ENCODE results near the gene LSAMP. TPM values are rescaled to one million over a fixed set of nuclear protein-coding genes. Genes with fewer than 3 reads are reported as not detected.

The LSAMP gene
- total and polyA plus RNA-seq, 2 of the 4 experiments (the other 2 are of a cell fraction), result 7.9 to 8.0 TPM

DNA sequence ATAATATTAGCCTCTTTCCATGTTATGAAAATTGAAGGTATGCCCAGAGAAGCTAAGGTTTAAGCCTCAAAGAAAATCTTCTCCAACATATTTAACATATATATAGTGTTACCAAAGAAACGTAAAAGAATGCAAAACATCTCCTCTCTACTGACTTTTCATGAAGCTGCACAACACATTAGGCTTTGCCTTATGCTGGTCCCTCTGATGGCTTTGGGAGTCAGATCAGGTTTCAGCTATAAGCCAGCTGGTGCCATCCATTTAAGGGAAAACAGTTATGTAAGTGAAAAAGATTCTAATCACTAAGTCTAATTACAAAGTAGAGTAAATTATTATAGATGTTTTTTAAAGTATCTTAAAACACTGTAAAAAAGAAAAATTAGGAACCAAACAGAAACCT is 410.5 kb downstream of the LSAMP start:
- dilution Hi-C loops (cut with HindIII; ENCODE audit: low sequenced_read_pairs, unreplicated experiment) (no loop called here), intact Hi-C loops (cut with micrococcal nuclease) (no loop called here), in situ Hi-C loops (cut with MboI; ENCODE audit: low sequenced_read_pairs) (no loop called here)
- Histone ChIP-seq H3K4me3 (ENCODE audit: insufficient read depth, low read depth, low read length) (no peak overlapping the region), H4K8ac (ENCODE audit: low read depth in 2 of 2, low read length in 2 of 2) (no peak overlapping the region), H2BK120ac (ENCODE audit: low read depth, low read length) (no peak overlapping the region), H3K18ac (ENCODE audit: low read depth, low read length) (no peak overlapping the region), H3K56ac (ENCODE audit: extremely low read depth, insufficient read depth, low read length) (no peak overlapping the region), H3K9me1 (ENCODE audit: insufficient read depth, low read length) (no peaks in the 10 kb centered on the region), H3K23ac (ENCODE audit: low read depth, low read length) (no peak overlapping the region; the same call in 1 of the 2 replicates), H3K9me3 (ENCODE audit: control insufficient read depth, insufficient read depth, low read length) (no peaks in the 10 kb centered on the region), H2AFZ (replicated peaks; ENCODE audit: low read length, poor library complexity) (no peak overlapping the region), H3K9ac (ENCODE audit: low read depth, low read length) (no peak overlapping the region), H3K27me3 (ENCODE audit: control insufficient read depth, insufficient read depth, low read length) (no peaks in the 10 kb centered on the region), H2BK15ac (ENCODE audit: low read depth, low read length) (no peak overlapping the region), H3K14ac (replicated peaks; ENCODE audit: low read depth, low read length) (no peak overlapping the region), H3K27ac (ENCODE audit: insufficient read depth, low read length) (no peak overlapping the region), H3K79me1 (ENCODE audit: low read depth in 1 of 2, low read length in 2 of 2) (no peaks in the 10 kb centered on the region), H2AK9ac (replicated peaks; ENCODE audit: low read depth, low read length, poor library complexity) (no peak overlapping the region), H2BK20ac (ENCODE audit: low read depth, low read length) (no peak overlapping the region), H3K4me2 (ENCODE audit: low read depth, low read length) (no peak overlapping the region), H2AK5ac (ENCODE audit: low read depth, low read length) (no peak overlapping the region), H3K4ac (ENCODE audit: low read depth, low read length) (no peak overlapping the region), H3K36me3 (ENCODE audit: control insufficient read depth, insufficient read depth, low read length) (no peaks in the 10 kb centered on the region), H2BK5ac (ENCODE audit: low read depth, low read length, poor library complexity, severe bottlenecking) (no peak overlapping the region), H4K5ac (ENCODE audit: low read depth, low read length) (no peak overlapping the region), H3K4me1 (ENCODE audit: control insufficient read depth, insufficient read depth, low read length) (no peaks in the 10 kb centered on the region; the same call in 1 of the 2 replicates), H4K91ac (ENCODE audit: insufficient read depth, low read depth, low read length) (no peak overlapping the region), H4K20me1 (ENCODE audit: insufficient read depth, low read length) (no peaks in the 10 kb centered on the region)
- no CpG with 5 or more reads among the region's 1 CpG for WGBS, 2 experiments (ENCODE audit: extremely low coverage in 2 of 2, insufficient read length in 1 of 2)
- ChIA-PET POLR2A (ENCODE audit: unreplicated experiment) (no interaction called here), CTCF (no interaction called here)
- BruUV-seq (replicated peaks), result no TSS peak
- ATAC-seq (ENCODE audit: low read depth) (peak; percentile 85), DNase-seq (peak; percentile 10)
- TF ChIP-seq ELK1 (IDR thresholded peaks at IDR 0.05; ENCODE audit: borderline replicate concordance, low read depth, low read length) (no peak), SMC3 (IDR thresholded peaks at IDR 0.05; ENCODE audit: low read depth, low read length) (no peak), RCOR1 (IDR thresholded peaks at IDR 0.05; ENCODE audit: insufficient replicate concordance, low read length) (no peak), RFX5 (IDR thresholded peaks at IDR 0.05; ENCODE audit: low read depth, low read length) (no peak), POLR2A (IDR thresholded peaks at IDR 0.05; ENCODE audit: low read depth, low read length) (no peak), MAFK (IDR thresholded peaks at IDR 0.05; ENCODE audit: low read depth, low read length) (no peak), BHLHE40 (IDR thresholded peaks at IDR 0.05; ENCODE audit: low read depth, low read length) (no peak), CTCF (conservative IDR thresholded peaks at IDR 0.05; ENCODE audit: low read depth, low read length) (no peak), MXI1 (IDR thresholded peaks at IDR 0.05; ENCODE audit: borderline replicate concordance, low read depth, low read length) (no peak), MAZ (IDR thresholded peaks at IDR 0.05; ENCODE audit: borderline replicate concordance, low read depth, low read length) (no peak), RAD21 (IDR thresholded peaks at IDR 0.05; ENCODE audit: low read length) (no peak), CEBPB (IDR thresholded peaks at IDR 0.05; ENCODE audit: low read depth, low read length) (no peak), FOS (IDR thresholded peaks at IDR 0.05; ENCODE audit: low read depth, low read length) (no peak), CHD1 (IDR thresholded peaks at IDR 0.05; ENCODE audit: low read depth, low read length) (no peak), NFE2L2 (IDR thresholded peaks at IDR 0.05; ENCODE audit: low read depth, low read length) (no peak)
- TF ChIP-seq, protein P1, sequence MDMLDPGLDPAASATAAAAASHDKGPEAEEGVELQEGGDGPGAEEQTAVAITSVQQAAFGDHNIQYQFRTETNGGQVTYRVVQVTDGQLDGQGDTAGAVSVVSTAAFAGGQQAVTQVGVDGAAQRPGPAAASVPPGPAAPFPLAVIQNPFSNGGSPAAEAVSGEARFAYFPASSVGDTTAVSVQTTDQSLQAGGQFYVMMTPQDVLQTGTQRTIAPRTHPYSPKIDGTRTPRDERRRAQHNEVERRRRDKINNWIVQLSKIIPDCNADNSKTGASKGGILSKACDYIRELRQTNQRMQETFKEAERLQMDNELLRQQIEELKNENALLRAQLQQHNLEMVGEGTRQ (IDR thresholded peaks at IDR 0.05; ENCODE audit: low read depth, low read length), result no peak
